Keratinocyte (primary cell): ENCODE results near the gene CD79A. TPM values are rescaled to one million over a fixed set of nuclear protein-coding genes. Genes with fewer than 3 reads are reported as not detected.
"Not testable (repeated sequence)": the region's sequence is repeated elsewhere in the genome, so short reads cannot be mapped to it uniquely, and the experiment has no call there.

Experiments
- DNase-seq: peaks from one replicate; pipeline ENCODE4 v3.0.0-alpha.2; 2011; ENCODE audit warnings: low read depth, missing footprints, low spot score
- FAIRE-seq: peaks from 2 replicates; lab custom pipeline; 2011; peaks lifted over from hg19 to GRCh38; lab: Jason Lieb, UNC
- H2AFZ ChIP-seq: 2 replicates; pipeline ENCODE4 v1.6.0; 2012; ENCODE audit warnings: low read length, control low read depth, inconsistent platforms; ENCODE audit not compliant: control insufficient read depth
- H3K27ac ChIP-seq: 2 replicates; pipeline ENCODE4 v1.5.1; 2011; ENCODE audit warnings: low read length; ENCODE audit not compliant: control insufficient read depth, insufficient read depth
- H3K27me3 ChIP-seq: 3 replicates; pipeline ENCODE4 v1.6.0; 2011; ENCODE audit warnings: low read length; ENCODE audit not compliant: control insufficient read depth, insufficient read depth; ENCODE audit errors: extremely low read depth
- H3K36me3 ChIP-seq, 2 experiments: 2 replicates in 1 of 2; 3 replicates in 1 of 2; pipeline ENCODE4 v1.5.1; 2011; ENCODE audit warnings: low read length in 2 of 2, mild to moderate bottlenecking in 1 of 2; ENCODE audit not compliant: control insufficient read depth in 2 of 2, insufficient read depth in 2 of 2; ENCODE audit errors: extremely low read depth in 1 of 2
- H3K4me1 ChIP-seq: 3 replicates; pipeline ENCODE4 v1.5.1; 2011; ENCODE audit warnings: low read length; ENCODE audit not compliant: control insufficient read depth, insufficient read depth; ENCODE audit errors: extremely low read depth
- H3K4me2 ChIP-seq: 3 replicates; pipeline ENCODE4 v1.6.0; 2011; ENCODE audit warnings: low read depth, low read length; ENCODE audit not compliant: control insufficient read depth, insufficient read depth; ENCODE audit errors: extremely low read depth
- H3K4me3 ChIP-seq, 3 experiments: fragments of 200-600 bp in 1 of 3; sonication (generic) in 1 of 3; 2 replicates in 2 of 3; 3 replicates in 1 of 3; pipeline ENCODE4 v1.5.1; 2011 to 2016; ENCODE audit warnings: low read length in 3 of 3, mild to moderate bottlenecking in 3 of 3, control low read depth in 2 of 3, inconsistent platforms in 1 of 3, low read depth in 1 of 3, mixed read lengths in 1 of 3, mixed run types in 1 of 3, moderate library complexity in 1 of 3; ENCODE audit not compliant: control insufficient read depth in 2 of 3, insufficient read depth in 2 of 3; ENCODE audit errors: extremely low read depth in 1 of 3
- H3K79me2 ChIP-seq: 2 replicates; pipeline ENCODE4 v1.6.0; 2012; ENCODE audit warnings: low read length; ENCODE audit not compliant: control insufficient read depth, insufficient read depth
- H3K9ac ChIP-seq: 3 replicates; pipeline ENCODE4 v1.6.0; 2011; ENCODE audit warnings: low read length; ENCODE audit not compliant: control insufficient read depth, insufficient read depth; ENCODE audit errors: extremely low read depth
- H3K9me1 ChIP-seq: 3 replicates; pipeline ENCODE4 v1.6.0; 2011; ENCODE audit warnings: low read length; ENCODE audit not compliant: control insufficient read depth, insufficient read depth; ENCODE audit errors: extremely low read depth
- H3K9me3 ChIP-seq: 2 replicates; pipeline ENCODE4 v1.5.1; 2012; ENCODE audit warnings: low read depth, low read length; ENCODE audit not compliant: control insufficient read depth
- H4K20me1 ChIP-seq: 3 replicates; pipeline ENCODE4 v1.6.0; 2011; ENCODE audit warnings: low read length; ENCODE audit not compliant: control insufficient read depth, insufficient read depth; ENCODE audit errors: extremely low read depth
- CTCF ChIP-seq, 3 experiments: IDR thresholded peaks in 1 of 3; conservative IDR thresholded peaks in 1 of 3; optimal IDR thresholded peaks in 1 of 3; 2 replicates in 2 of 3; 3 replicates in 1 of 3; pipeline versions ENCODE3 to v1.5.1; 2011; ENCODE audit warnings: low read length in 3 of 3, mild to moderate bottlenecking in 3 of 3, moderate library complexity in 2 of 3, control low read depth in 1 of 3, inconsistent platforms in 1 of 3; ENCODE audit not compliant: insufficient read depth in 2 of 3; ENCODE audit errors: extremely low read depth in 1 of 3
- EZH2 ChIP-seq: IDR thresholded peaks from one replicate; pipeline ENCODE4 v1.6.1; 2012; ENCODE audit warnings: inconsistent platforms, mild to moderate bottlenecking, low read length, moderate library complexity
- dilution Hi-C: fragments of 300-500 bp; cut with MboI; formaldehyde crosslinking; loops from one replicate; pipeline ENCODE4 v1.7.0; 2020; ENCODE audit warnings: low sequenced_read_pairs; ENCODE audit not compliant: extremely low pct_ligation_motif_present
- polyA plus RNA-seq, 5 experiments: library from polyadenylated mRNA; depleted of rRNA in 3 of 5; stranded (reverse) in 3 of 5; stranded (forward) in 1 of 5; unstranded in 1 of 5; fragments of >200 nt; gene quantifications; 1 replicate in 1 of 5; 2 replicates in 3 of 5; 3 replicates in 1 of 5; pipeline versions ENCODE4 v1.2.1 to v1.2.3, GENCODE V29; 2011 to 2012; ENCODE audit warnings: missing spikeins in 2 of 5, low read depth in 1 of 5, low replicate concordance in 1 of 5

The CD79A gene
- polyA plus RNA-seq, 1 donor (not counting 4 experiments of a cell fraction or from before 2014, with no cell fraction given): 0.07 TPM

GRCh38 chr19:41913538-41914423 lies 36.7 kb downstream of the CD79A start:
- FAIRE-seq (no peak), DNase-seq (no peak)
- no peak overlapping the region for H3K4me2 ChIP-seq
- dilution Hi-C loops: no loop called here
- H4K20me1 ChIP-seq: peaks cover 13% of the 10 kb centered on the region
- H3K9me1 ChIP-seq: no peaks in the 10 kb centered on the region
- H3K9ac ChIP-seq: no peak overlapping the region
- H3K4me1 ChIP-seq: no peaks in the 10 kb centered on the region
- H3K27me3 ChIP-seq: peaks cover 83% of the 10 kb centered on the region
- TF ChIP-seq EZH2 (peak; percentile 92), CTCF (optimal IDR thresholded peaks at IDR 0.05 in 1 of 3, IDR thresholded peaks at IDR 0.05 in 1 of 3, conservative IDR thresholded peaks at IDR 0.05 in 1 of 3; ENCODE audit: extremely low read depth in 1 of 3, insufficient read depth in 2 of 3, low read length in 3 of 3) (no peak)
- H3K36me3 ChIP-seq: no peaks in the 10 kb centered on the region
- no peaks in the 10 kb centered on the region for H3K9me3 ChIP-seq
- H3K79me2 ChIP-seq: no peaks in the 10 kb centered on the region
- no peak overlapping the region for H3K4me3 ChIP-seq
- H2AFZ ChIP-seq: no peak overlapping the region
- H3K27ac ChIP-seq: no peak overlapping the region

- Histone ChIP-seq H4K20me1 (peaks cover 13% of the 10 kb centered on the region), H3K27me3 (peaks cover 83% of the 10 kb centered on the region)
- H3K9me1 ChIP-seq, H3K79me2 ChIP-seq, H2AFZ ChIP-seq, H3K9me3 ChIP-seq, FAIRE-seq, H3K9ac ChIP-seq, H3K4me3 ChIP-seq, dilution Hi-C loops, H3K27ac ChIP-seq, H3K4me1 ChIP-seq, DNase-seq, H3K4me2 ChIP-seq, H3K36me3 ChIP-seq: not testable (repeated sequence)
Measured at GRCh38 chr19:41914424-41914834, 37.4 kb downstream of the CD79A start.
